ENCODE measurements around the gene CARD9. TPM values are rescaled to one million over a fixed set of nuclear protein-coding genes. Genes with fewer than 3 reads are reported as not detected.

Gene CARD9, protein sequence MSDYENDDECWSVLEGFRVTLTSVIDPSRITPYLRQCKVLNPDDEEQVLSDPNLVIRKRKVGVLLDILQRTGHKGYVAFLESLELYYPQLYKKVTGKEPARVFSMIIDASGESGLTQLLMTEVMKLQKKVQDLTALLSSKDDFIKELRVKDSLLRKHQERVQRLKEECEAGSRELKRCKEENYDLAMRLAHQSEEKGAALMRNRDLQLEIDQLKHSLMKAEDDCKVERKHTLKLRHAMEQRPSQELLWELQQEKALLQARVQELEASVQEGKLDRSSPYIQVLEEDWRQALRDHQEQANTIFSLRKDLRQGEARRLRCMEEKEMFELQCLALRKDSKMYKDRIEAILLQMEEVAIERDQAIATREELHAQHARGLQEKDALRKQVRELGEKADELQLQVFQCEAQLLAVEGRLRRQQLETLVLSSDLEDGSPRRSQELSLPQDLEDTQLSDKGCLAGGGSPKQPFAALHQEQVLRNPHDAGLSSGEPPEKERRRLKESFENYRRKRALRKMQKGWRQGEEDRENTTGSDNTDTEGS
- 1.2 TPM for total RNA-seq
- 1 to 10 TPM; 1.1 to 2.7 (median 1.5) TPM for polyA plus RNA-seq (ENCODE audit: insufficient read depth in 1 of 8, insufficient read length in 8 of 8, low replicate concordance in 1 of 8)
- long read RNA-seq, donor 1, result 0 reads
- long read RNA-seq, donor 2, result 0 reads
- long read RNA-seq, donor 3, result 0 reads
- long read RNA-seq, donor 4, result 0 reads
- long read RNA-seq, donor 5, result 0 reads
- long read RNA-seq, donor 6, result 0 reads
- long read RNA-seq, donor 7, result 0 reads
- long read RNA-seq, donor 8, result 0 reads
- long read RNA-seq, donor 9, result 0 reads
- long read RNA-seq, donor 10, result 0 reads
- long read RNA-seq, donor 11, result 0 reads

DNA sequence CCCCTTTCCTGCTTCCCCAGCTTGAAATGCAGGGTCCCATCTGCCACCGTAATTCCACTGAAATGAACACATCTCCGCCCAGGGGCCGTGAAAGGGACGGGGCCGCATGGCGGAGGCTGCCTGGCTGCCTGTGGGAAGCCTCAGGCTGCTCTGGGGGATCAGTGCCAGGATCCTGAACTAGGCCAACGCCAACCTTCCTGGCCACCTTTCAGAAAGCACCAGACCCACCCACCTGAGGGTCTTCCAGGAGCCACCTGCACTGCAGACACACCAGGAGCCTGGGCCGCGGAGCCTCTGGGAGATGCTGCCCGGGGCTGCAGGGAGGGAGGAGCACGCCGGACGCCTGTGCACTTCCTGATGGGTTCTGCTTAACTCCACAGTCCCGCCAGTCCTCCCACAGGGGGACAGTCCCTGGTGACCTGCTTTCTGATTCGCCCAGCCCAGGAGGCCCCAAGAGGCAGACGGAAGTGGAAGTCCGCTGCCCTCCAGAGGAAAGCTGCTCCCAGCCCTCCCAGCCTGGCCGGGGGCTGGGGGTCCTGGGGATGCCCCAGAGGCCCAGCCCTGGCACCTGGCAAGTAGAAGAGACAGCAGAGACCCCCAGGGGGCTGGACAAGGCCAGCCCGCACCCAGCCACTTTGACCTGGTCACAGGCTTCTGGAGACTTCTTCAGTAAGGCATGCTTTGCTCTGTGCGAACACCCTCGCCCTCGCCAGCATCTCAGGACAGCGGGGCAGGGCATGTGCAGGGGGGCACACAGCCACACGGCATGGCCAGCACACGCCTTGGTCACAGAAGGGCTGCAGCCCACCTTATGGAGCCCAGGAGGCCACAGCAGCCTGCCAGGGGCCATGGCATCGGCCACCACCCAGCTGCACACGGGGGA, at the start of gene CARD9:
Gene CARD9 (minus strand): TSS at position 370 of the 883 bp plus-strand sequence. CDS start 1,591 bp downstream, outside the sequence.
- WGBS (ENCODE audit: insufficient coverage), result 60% methylated on average over 19 of the region's 27 CpGs
- peak; percentile 57 for DNase-seq
- H3K27ac ChIP-seq (ENCODE audit: low read length), result no peak within 1 kb of the TSS
- peak within 1 kb of the TSS; percentile 21 for H3K4me3 ChIP-seq (ENCODE audit: low read length)
- peaks cover 10% of the 10 kb centered on the region for H3K36me3 ChIP-seq (ENCODE audit: control insufficient read depth, insufficient read depth, low read length)
- H3K9me3 ChIP-seq (replicated peaks; ENCODE audit: control insufficient read depth, low read depth, low read length), result no peaks in the 10 kb centered on the region
- peaks cover 19% of the 10 kb centered on the region for H3K4me1 ChIP-seq (ENCODE audit: control insufficient read depth, insufficient read depth, low read length)
- H3K27me3 ChIP-seq (ENCODE audit: control insufficient read depth, insufficient read depth, low read length), result no peaks in the 10 kb centered on the region

DNA sequence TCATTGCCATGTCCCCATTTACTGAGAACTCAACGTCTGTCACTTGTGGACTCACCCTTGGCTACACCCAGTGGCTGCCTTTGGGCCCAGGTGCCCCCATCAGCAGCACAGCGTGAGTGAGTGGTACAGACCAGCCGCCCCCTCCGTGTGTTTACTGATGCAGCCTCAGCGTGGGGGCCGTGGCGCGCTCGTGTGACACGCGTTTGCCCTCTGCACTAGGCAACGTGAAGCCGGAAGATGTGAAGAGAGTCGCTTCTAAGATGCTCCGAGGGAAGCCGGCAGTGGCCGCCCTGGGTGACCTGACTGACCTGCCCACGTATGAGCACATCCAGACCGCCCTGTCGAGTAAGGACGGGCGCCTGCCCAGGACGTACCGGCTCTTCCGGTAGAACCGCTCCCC, 49.4 kb upstream of the CARD9 start:
- Histone ChIP-seq H3K9me3 (replicated peaks; ENCODE audit: control insufficient read depth, low read depth, low read length) (no peaks in the 10 kb centered on the region), H3K4me3 (ENCODE audit: low read length) (no peak overlapping the region), H3K27ac (ENCODE audit: low read length) (no peak overlapping the region), H3K27me3 (ENCODE audit: control insufficient read depth, insufficient read depth, low read length) (no peaks in the 10 kb centered on the region), H3K36me3 (ENCODE audit: control insufficient read depth, insufficient read depth, low read length) (peaks cover 67% of the 10 kb centered on the region), H3K4me1 (ENCODE audit: control insufficient read depth, insufficient read depth, low read length) (no peaks in the 10 kb centered on the region)
- 91% methylated on average over 26 of the region's 26 CpGs for WGBS (ENCODE audit: insufficient coverage)
- no peak for DNase-seq

DNA sequence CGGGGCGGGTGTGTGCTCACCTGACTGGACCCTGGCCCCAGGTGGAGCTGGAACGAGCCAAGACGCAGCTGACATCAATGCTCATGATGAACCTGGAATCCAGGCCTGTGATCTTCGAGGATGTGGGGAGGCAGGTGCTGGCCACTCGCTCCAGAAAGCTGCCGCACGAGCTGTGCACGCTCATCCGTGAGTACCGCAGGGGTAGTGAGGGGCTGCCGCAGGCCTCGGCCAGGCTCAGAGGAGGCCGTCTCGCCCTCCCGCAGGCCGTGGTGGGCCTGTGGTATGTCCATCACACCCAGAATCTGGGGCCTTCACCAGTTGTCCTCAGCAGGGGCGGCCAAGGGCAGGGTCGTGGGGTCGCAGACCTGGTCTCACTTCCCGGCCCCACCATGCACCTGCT, 48.3 kb upstream of the CARD9 start:
- Histone ChIP-seq H3K27ac (ENCODE audit: low read length) (no peak overlapping the region), H3K27me3 (ENCODE audit: control insufficient read depth, insufficient read depth, low read length) (no peaks in the 10 kb centered on the region), H3K36me3 (ENCODE audit: control insufficient read depth, insufficient read depth, low read length) (peaks cover 75% of the 10 kb centered on the region), H3K4me3 (ENCODE audit: low read length) (no peak overlapping the region), H3K9me3 (replicated peaks; ENCODE audit: control insufficient read depth, low read depth, low read length) (no peaks in the 10 kb centered on the region), H3K4me1 (ENCODE audit: control insufficient read depth, insufficient read depth, low read length) (no peaks in the 10 kb centered on the region)
- 94% methylated on average over 18 of the region's 21 CpGs for WGBS (ENCODE audit: insufficient coverage)
- DNase-seq, result no peak

GRCh38 chr9:136419092-136419420, 45.6 kb upstream of the CARD9 start:
- H3K36me3 ChIP-seq (ENCODE audit: control insufficient read depth, insufficient read depth, low read length), result peaks cover 87% of the 10 kb centered on the region
- 92% methylated on average over 9 of the region's 12 CpGs for WGBS (ENCODE audit: insufficient coverage)
- H3K9me3 ChIP-seq (replicated peaks; ENCODE audit: control insufficient read depth, low read depth, low read length), result no peaks in the 10 kb centered on the region
- no peaks in the 10 kb centered on the region for H3K4me1 ChIP-seq (ENCODE audit: control insufficient read depth, insufficient read depth, low read length)
- H3K4me3 ChIP-seq (ENCODE audit: low read length), result no peak overlapping the region
- H3K27ac ChIP-seq (ENCODE audit: low read length), result no peak overlapping the region
- H3K27me3 ChIP-seq (ENCODE audit: control insufficient read depth, insufficient read depth, low read length), result no peaks in the 10 kb centered on the region
- no peak for DNase-seq

- no peak overlapping the region for H3K27ac ChIP-seq (ENCODE audit: low read length)
- no peak for DNase-seq
- no peaks in the 10 kb centered on the region for H3K9me3 ChIP-seq (replicated peaks; ENCODE audit: control insufficient read depth, low read depth, low read length)
- no peaks in the 10 kb centered on the region for H3K27me3 ChIP-seq (ENCODE audit: control insufficient read depth, insufficient read depth, low read length)
- no peaks in the 10 kb centered on the region for H3K4me1 ChIP-seq (ENCODE audit: control insufficient read depth, insufficient read depth, low read length)
- H3K36me3 ChIP-seq (ENCODE audit: control insufficient read depth, insufficient read depth, low read length), result peaks cover 88% of the 10 kb centered on the region
- H3K4me3 ChIP-seq (ENCODE audit: low read length), result no peak overlapping the region
- 95% methylated on average over 45 of the region's 48 CpGs for WGBS (ENCODE audit: insufficient coverage)
These were observed 45.0 kb upstream of the CARD9 start for GRCh38 chr9:136418182-136419091.

DNA sequence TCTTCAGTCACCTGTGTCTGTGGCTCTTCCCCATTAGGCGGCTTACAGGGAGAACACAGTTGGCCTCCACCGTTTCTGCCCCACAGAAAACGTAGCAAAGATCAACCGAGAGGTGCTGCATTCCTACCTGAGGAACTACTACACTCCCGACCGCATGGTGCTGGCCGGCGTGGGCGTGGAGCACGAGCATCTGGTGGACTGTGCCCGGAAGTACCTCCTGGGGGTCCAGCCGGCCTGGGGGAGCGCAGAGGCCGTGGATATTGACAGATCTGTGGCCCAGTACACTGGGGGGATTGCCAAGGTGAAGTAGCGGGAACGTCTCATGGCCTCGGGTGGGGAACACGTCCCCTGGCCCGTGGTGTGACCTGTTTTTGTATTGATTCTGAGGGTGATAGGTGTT, 43.4 kb upstream of the CARD9 start:
- no peaks in the 10 kb centered on the region for H3K9me3 ChIP-seq (replicated peaks; ENCODE audit: control insufficient read depth, low read depth, low read length)
- H3K4me3 ChIP-seq (ENCODE audit: low read length), result no peak overlapping the region
- 92% methylated on average over 19 of the region's 19 CpGs for WGBS (ENCODE audit: insufficient coverage)
- H3K27ac ChIP-seq (ENCODE audit: low read length), result no peak overlapping the region
- H3K4me1 ChIP-seq (ENCODE audit: control insufficient read depth, insufficient read depth, low read length), result peaks cover under 1% of the 10 kb centered on the region
- no peaks in the 10 kb centered on the region for H3K27me3 ChIP-seq (ENCODE audit: control insufficient read depth, insufficient read depth, low read length)
- H3K36me3 ChIP-seq (ENCODE audit: control insufficient read depth, insufficient read depth, low read length), result peaks cover 81% of the 10 kb centered on the region
- DNase-seq, result no peak

GRCh38 chr9:136416427-136416826, 43.0 kb upstream of the CARD9 start:
- Histone ChIP-seq H3K27ac (ENCODE audit: low read length) (no peak overlapping the region), H3K9me3 (replicated peaks; ENCODE audit: control insufficient read depth, low read depth, low read length) (no peaks in the 10 kb centered on the region), H3K27me3 (ENCODE audit: control insufficient read depth, insufficient read depth, low read length) (no peaks in the 10 kb centered on the region), H3K4me1 (ENCODE audit: control insufficient read depth, insufficient read depth, low read length) (peaks cover 6% of the 10 kb centered on the region), H3K36me3 (ENCODE audit: control insufficient read depth, insufficient read depth, low read length) (peaks cover 82% of the 10 kb centered on the region), H3K4me3 (ENCODE audit: low read length) (no peak overlapping the region)
- WGBS (ENCODE audit: insufficient coverage), result 80% methylated on average over 1 of the region's 8 CpGs
- no peak for DNase-seq

DNA sequence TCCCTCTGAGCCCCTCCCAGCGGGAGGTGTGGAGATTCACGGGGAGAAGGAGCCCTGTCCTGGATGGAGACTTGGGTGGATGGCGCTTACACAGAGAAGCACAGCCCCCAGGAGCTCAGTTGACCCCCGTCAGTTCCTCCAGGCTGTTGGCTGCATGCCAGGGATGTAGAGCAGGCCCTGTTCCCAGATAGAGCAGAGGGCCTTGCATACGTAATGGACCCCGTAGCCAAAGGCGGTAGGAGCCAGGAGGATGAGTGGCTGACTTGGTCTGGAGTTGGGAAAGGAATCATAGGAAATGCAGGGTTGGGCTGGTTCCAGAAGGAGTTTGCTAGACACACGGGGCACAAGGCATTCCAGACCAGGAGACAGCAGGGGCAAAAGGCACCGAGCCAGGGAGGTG, 39.5 kb upstream of the CARD9 start:
- peak; percentile 26 for DNase-seq
- Histone ChIP-seq H3K36me3 (ENCODE audit: control insufficient read depth, insufficient read depth, low read length) (peaks cover 56% of the 10 kb centered on the region), H3K27ac (ENCODE audit: low read length) (no peak overlapping the region), H3K27me3 (ENCODE audit: control insufficient read depth, insufficient read depth, low read length) (no peaks in the 10 kb centered on the region), H3K4me3 (ENCODE audit: low read length) (no peak overlapping the region), H3K4me1 (ENCODE audit: control insufficient read depth, insufficient read depth, low read length) (peaks cover 23% of the 10 kb centered on the region), H3K9me3 (replicated peaks; ENCODE audit: control insufficient read depth, low read depth, low read length) (no peaks in the 10 kb centered on the region)
- WGBS (ENCODE audit: insufficient coverage), result 53% methylated on average over 9 of the region's 9 CpGs

DNA sequence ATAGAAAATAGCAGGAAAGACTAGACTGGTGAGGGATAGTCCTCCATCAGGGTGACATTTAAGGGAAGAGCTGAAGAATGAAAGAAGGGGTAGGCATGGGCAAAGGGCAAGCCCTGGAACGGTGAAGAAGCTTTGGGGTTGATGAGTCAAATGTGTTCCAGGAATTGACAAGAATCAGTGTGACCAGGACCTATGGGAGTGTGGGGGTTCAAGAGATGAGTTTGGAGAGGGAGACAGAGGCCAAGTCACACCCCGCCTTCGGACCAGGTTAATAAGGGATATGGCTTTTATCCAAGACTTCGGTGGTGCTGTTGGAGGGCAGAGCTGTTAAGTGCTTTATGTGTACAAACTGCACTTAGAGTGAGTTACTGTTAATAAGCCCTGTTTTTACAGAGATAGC, 37.9 kb upstream of the CARD9 start:
- H3K27me3 ChIP-seq (ENCODE audit: control insufficient read depth, insufficient read depth, low read length), result no peaks in the 10 kb centered on the region
- no peak for DNase-seq
- WGBS (ENCODE audit: insufficient coverage), result 57% methylated on average over 4 of the region's 4 CpGs
- H3K9me3 ChIP-seq (replicated peaks; ENCODE audit: control insufficient read depth, low read depth, low read length), result no peaks in the 10 kb centered on the region
- peaks cover 23% of the 10 kb centered on the region for H3K4me1 ChIP-seq (ENCODE audit: control insufficient read depth, insufficient read depth, low read length)
- peaks cover 55% of the 10 kb centered on the region for H3K36me3 ChIP-seq (ENCODE audit: control insufficient read depth, insufficient read depth, low read length)
- no peak overlapping the region for H3K27ac ChIP-seq (ENCODE audit: low read length)
- H3K4me3 ChIP-seq (ENCODE audit: low read length), result peak overlapping the region; percentile 99

All from muscle of leg (tissue), 16 donors.